IPS-18a (cell line): Measurements from ENCODE around the gene OR4F15.
"Not testable (repeated sequence)": the region's sequence is repeated elsewhere in the genome, so short reads cannot be mapped to it uniquely, and the experiment has no call there.

ENCODE experiments used
- H3K27ac ChIP-seq: one replicate; pipeline ENCODE4 v1.5.1; 2013; ENCODE audit warnings: low read length
- H3K27me3 ChIP-seq: one replicate; pipeline ENCODE4 v1.6.1; 2013; ENCODE audit warnings: mild to moderate bottlenecking, low read length; ENCODE audit not compliant: control insufficient read depth, insufficient read depth
- H3K36me3 ChIP-seq: one replicate; pipeline ENCODE4 v1.6.1; 2013; ENCODE audit warnings: low read depth, low read length; ENCODE audit not compliant: control insufficient read depth
- H3K4me1 ChIP-seq: one replicate; pipeline ENCODE4 v1.6.1; 2013; ENCODE audit warnings: low read depth, low read length; ENCODE audit not compliant: control insufficient read depth
- H3K4me3 ChIP-seq: one replicate; pipeline ENCODE4 v1.5.1; 2013; ENCODE audit warnings: low read length
- H3K9ac ChIP-seq: one replicate; pipeline ENCODE4 v1.6.1; 2013; ENCODE audit warnings: mild to moderate bottlenecking, low read length, moderate library complexity
- H3K9me3 ChIP-seq: one replicate; pipeline ENCODE4 v1.6.1; 2013; ENCODE audit warnings: low read depth, low read length; ENCODE audit not compliant: control insufficient read depth

OR4F15 gene

GRCh38 chr15:101784644-101785043 is 27.4 kb upstream of the OR4F15 start:
- Histone ChIP-seq H3K9me3 (no peaks in the 10 kb centered on the region), H3K9ac (no peak overlapping the region), H3K36me3 (no peaks in the 10 kb centered on the region), H3K4me1 (no peaks in the 10 kb centered on the region), H3K27ac (no peak overlapping the region), H3K4me3 (no peak overlapping the region), H3K27me3 (no peaks in the 10 kb centered on the region)

GRCh38 chr15:101786422-101786821 is 25.6 kb upstream of the OR4F15 start:
- H3K27me3 ChIP-seq, H3K9me3 ChIP-seq, H3K9ac ChIP-seq, H3K36me3 ChIP-seq, H3K4me3 ChIP-seq, H3K4me1 ChIP-seq, H3K27ac ChIP-seq: not testable (repeated sequence)

GRCh38 chr15:101788001-101788400 is 24.0 kb upstream of the OR4F15 start:
- not testable (repeated sequence) for H3K9ac ChIP-seq, H3K27ac ChIP-seq, H3K36me3 ChIP-seq, H3K4me1 ChIP-seq, H3K27me3 ChIP-seq, H3K4me3 ChIP-seq, H3K9me3 ChIP-seq

- not testable (repeated sequence) for H3K36me3 ChIP-seq, H3K27me3 ChIP-seq, H3K4me1 ChIP-seq, H3K9me3 ChIP-seq, H3K27ac ChIP-seq, H3K9ac ChIP-seq, H3K4me3 ChIP-seq
These were observed 23.3 kb upstream of the OR4F15 start for GRCh38 chr15:101788503-101789269.

GRCh38 chr15:101790748-101791147 is 21.3 kb upstream of the OR4F15 start:
- H3K4me1 ChIP-seq, H3K27me3 ChIP-seq, H3K27ac ChIP-seq, H3K9me3 ChIP-seq, H3K9ac ChIP-seq, H3K36me3 ChIP-seq, H3K4me3 ChIP-seq: not testable (repeated sequence)

GRCh38 chr15:101793981-101794380 is 18.0 kb upstream of the OR4F15 start:
- not testable (repeated sequence) for H3K27ac ChIP-seq, H3K36me3 ChIP-seq, H3K9me3 ChIP-seq, H3K9ac ChIP-seq, H3K4me3 ChIP-seq, H3K27me3 ChIP-seq, H3K4me1 ChIP-seq

- Histone ChIP-seq H3K27ac (no peak overlapping the region), H3K4me3 (no peak overlapping the region), H3K9me3 (no peaks in the 10 kb centered on the region), H3K4me1 (no peaks in the 10 kb centered on the region), H3K9ac (no peak overlapping the region), H3K36me3 (no peaks in the 10 kb centered on the region), H3K27me3 (no peaks in the 10 kb centered on the region)
These were observed 16.5 kb upstream of the OR4F15 start for GRCh38 chr15:101795455-101795854.

GRCh38 chr15:101799665-101800064 is 12.3 kb upstream of the OR4F15 start:
- no peaks in the 10 kb centered on the region for H3K36me3 ChIP-seq
- H3K9me3 ChIP-seq = no peaks in the 10 kb centered on the region
- no peaks in the 10 kb centered on the region for H3K4me1 ChIP-seq
- H3K9ac ChIP-seq = no peak overlapping the region
- H3K27ac ChIP-seq = no peak overlapping the region
- H3K4me3 ChIP-seq = no peak overlapping the region
- no peaks in the 10 kb centered on the region for H3K27me3 ChIP-seq

- no peaks in the 10 kb centered on the region for H3K9me3 ChIP-seq
- H3K27me3 ChIP-seq = no peaks in the 10 kb centered on the region
- H3K4me3 ChIP-seq = no peak overlapping the region
- no peaks in the 10 kb centered on the region for H3K36me3 ChIP-seq
- H3K9ac ChIP-seq = no peak overlapping the region
- no peak overlapping the region for H3K27ac ChIP-seq
- no peaks in the 10 kb centered on the region for H3K4me1 ChIP-seq
These were observed 11.0 kb upstream of the OR4F15 start for GRCh38 chr15:101801048-101801447.

- no peaks in the 10 kb centered on the region for H3K4me1 ChIP-seq
- H3K9ac ChIP-seq = no peak within 1 kb of the TSS
- H3K9me3 ChIP-seq = no peaks in the 10 kb centered on the region
- no peaks in the 10 kb centered on the region for H3K27me3 ChIP-seq
- no peaks in the 10 kb centered on the region for H3K36me3 ChIP-seq
- H3K27ac ChIP-seq = no peak within 1 kb of the TSS
- H3K4me3 ChIP-seq = no peak within 1 kb of the TSS
These were observed 8.8 kb upstream of the OR4F15 start, which contains the start of gene OR4F6 for GRCh38 chr15:101803209-101803608. TSS of gene OR4F6 (plus strand) at chr15:101803509. CDS start at chr15:101805720, 2,211 bp downstream.

- H3K4me1 ChIP-seq = no peaks in the 10 kb centered on the region
- no peak overlapping the region for H3K4me3 ChIP-seq
- no peaks in the 10 kb centered on the region for H3K9me3 ChIP-seq
- no peak overlapping the region for H3K9ac ChIP-seq
- no peaks in the 10 kb centered on the region for H3K27me3 ChIP-seq
- H3K36me3 ChIP-seq = no peaks in the 10 kb centered on the region
- no peak overlapping the region for H3K27ac ChIP-seq
These were observed 8.3 kb upstream of the OR4F15 start for GRCh38 chr15:101803676-101804075.

- Histone ChIP-seq H3K27me3 (no peaks in the 10 kb centered on the region), H3K36me3 (no peaks in the 10 kb centered on the region), H3K9ac (no peak overlapping the region), H3K4me1 (no peaks in the 10 kb centered on the region), H3K27ac (no peak overlapping the region), H3K4me3 (no peak overlapping the region), H3K9me3 (no peaks in the 10 kb centered on the region)
These were observed 7.6 kb upstream of the OR4F15 start for GRCh38 chr15:101804375-101804774.
